ENCODE data around the gene CD151. TPM values are rescaled to one million over a fixed set of nuclear protein-coding genes. Genes with fewer than 3 reads are reported as not detected.
A peak's percentile ranks its signal among the peaks of the same experiment; 100 is the strongest.

CD151 gene
- 100 to 1,000 TPM; 277 to 794 (median 465) TPM for total RNA-seq

- no peak for TF ChIP-seq EP300 (IDR thresholded peaks at IDR 0.05)
- TF ChIP-seq POLR2AphosphoS5 (IDR thresholded peaks at IDR 0.05), result peak; percentile 31
- TF ChIP-seq, protein P1, sequence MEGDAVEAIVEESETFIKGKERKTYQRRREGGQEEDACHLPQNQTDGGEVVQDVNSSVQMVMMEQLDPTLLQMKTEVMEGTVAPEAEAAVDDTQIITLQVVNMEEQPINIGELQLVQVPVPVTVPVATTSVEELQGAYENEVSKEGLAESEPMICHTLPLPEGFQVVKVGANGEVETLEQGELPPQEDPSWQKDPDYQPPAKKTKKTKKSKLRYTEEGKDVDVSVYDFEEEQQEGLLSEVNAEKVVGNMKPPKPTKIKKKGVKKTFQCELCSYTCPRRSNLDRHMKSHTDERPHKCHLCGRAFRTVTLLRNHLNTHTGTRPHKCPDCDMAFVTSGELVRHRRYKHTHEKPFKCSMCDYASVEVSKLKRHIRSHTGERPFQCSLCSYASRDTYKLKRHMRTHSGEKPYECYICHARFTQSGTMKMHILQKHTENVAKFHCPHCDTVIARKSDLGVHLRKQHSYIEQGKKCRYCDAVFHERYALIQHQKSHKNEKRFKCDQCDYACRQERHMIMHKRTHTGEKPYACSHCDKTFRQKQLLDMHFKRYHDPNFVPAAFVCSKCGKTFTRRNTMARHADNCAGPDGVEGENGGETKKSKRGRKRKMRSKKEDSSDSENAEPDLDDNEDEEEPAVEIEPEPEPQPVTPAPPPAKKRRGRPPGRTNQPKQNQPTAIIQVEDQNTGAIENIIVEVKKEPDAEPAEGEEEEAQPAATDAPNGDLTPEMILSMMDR (IDR thresholded peaks at IDR 0.05), result peak in 1 of 4 experiments; percentile 30
- peak; percentile 68 for ATAC-seq
- peak within 1 kb of the TSS; percentile 73 to 87 for H3K4me3 ChIP-seq
Observed at GRCh38 chr11:832529-833113, at the start of gene CD151. Gene CD151 (plus strand): TSS chr11:832952. CDS start chr11:836070, 3,118 bp downstream.

GRCh38 chr11:783581-784015 lies 49.2 kb upstream of the CD151 start:
- no peak overlapping the region for H3K4me3 ChIP-seq

More at GRCh38 chr11:832529-833113, at the start of gene CD151:
- H3K36me3 ChIP-seq, result peaks cover 0 to 18% of the 10 kb centered on the region in 2 donors
- H3K27ac ChIP-seq, result peak within 1 kb of the TSS; percentile 66 to 89 (median 84)
- H3K27me3 ChIP-seq, result peaks cover 50% of the 10 kb centered on the region
- WGBS, 2 donors (ENCODE audit: low coverage in 1 of 2), result no CpG with 5 or more reads among the region's 67 CpGs
- no peaks in the 10 kb centered on the region for H3K9me3 ChIP-seq
- peaks cover 0 to 96% (median 46%) of the 10 kb centered on the region in 3 donors for H3K4me1 ChIP-seq

DNA sequence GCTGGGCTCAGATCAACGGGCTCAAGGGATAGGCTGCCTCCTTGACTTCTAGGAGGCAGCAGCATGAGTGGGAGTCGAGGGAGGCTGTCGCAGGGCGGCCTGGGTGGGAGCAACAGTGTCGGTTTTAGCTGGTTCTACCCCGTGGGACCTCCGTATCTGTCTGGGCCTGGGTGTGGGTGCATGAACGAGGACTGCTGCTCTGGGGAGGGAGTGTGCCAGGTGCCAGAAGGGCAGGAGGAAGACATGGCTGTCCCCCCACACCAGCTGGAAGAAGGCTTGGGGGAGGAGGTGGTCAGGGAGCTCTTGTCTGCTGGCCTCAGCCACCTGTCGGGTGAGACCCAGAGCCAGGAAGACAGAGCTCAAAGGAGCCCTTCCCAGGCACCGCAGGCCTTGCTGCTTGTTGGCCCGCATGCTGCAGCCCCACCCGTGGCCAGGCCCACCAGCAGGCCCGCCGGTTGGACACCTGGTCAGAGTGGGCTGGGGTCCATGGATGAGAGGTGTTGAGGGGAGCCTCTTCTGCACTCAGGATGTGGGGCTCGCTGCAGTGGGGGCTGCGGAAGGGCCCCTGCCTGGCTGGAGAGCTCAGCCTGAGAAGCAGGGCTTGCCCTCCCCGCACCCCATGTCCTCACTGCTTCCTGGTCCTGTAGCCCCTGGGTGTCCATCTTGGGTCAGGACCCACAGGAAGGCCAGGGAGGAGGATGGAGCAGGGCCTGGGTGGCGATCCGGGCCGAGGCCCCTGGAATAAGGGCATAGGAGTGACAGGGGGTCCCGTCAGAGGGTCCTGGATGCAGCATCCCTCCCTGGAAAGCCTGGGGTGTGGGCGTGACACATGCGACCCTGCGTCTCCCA lies 46.3 kb upstream of the CD151 start:
- no peak for ATAC-seq
- peaks cover 0 to 12% of the 10 kb centered on the region in 2 donors for H3K36me3 ChIP-seq
- H3K4me3 ChIP-seq, result no peak overlapping the region
- H3K27me3 ChIP-seq, result peaks cover 40% of the 10 kb centered on the region
- peaks cover 0 to 32% (median 3%) of the 10 kb centered on the region in 3 donors for H3K4me1 ChIP-seq
- 50 to 81% methylated on average over 1 to 3 of the region's 24 CpGs for WGBS, 2 donors (ENCODE audit: low coverage in 1 of 2)
- TF ChIP-seq EP300 (IDR thresholded peaks at IDR 0.05), result no peak
- TF ChIP-seq, protein P1 (IDR thresholded peaks at IDR 0.05), result no peak
- no peak for TF ChIP-seq POLR2AphosphoS5 (IDR thresholded peaks at IDR 0.05)
- TF ChIP-seq POLR2A (IDR thresholded peaks at IDR 0.05), result no peak
- H3K27ac ChIP-seq, result no peak overlapping the region
- H3K9me3 ChIP-seq, result no peaks in the 10 kb centered on the region

More at GRCh38 chr11:783581-784015, 49.2 kb upstream of the CD151 start:
- ATAC-seq, result peak; percentile 84
- TF ChIP-seq EP300 (IDR thresholded peaks at IDR 0.05) (no peak), POLR2AphosphoS5 (IDR thresholded peaks at IDR 0.05) (peak; percentile 57), POLR2A (IDR thresholded peaks at IDR 0.05) (no peak)
- TF ChIP-seq, protein P1 (IDR thresholded peaks at IDR 0.05), result peak in 3 of 4 experiments; percentile 53 to 71 (median 69)
- Histone ChIP-seq H3K4me1 (peaks cover 0 to 27% (median 0%) of the 10 kb centered on the region in 3 donors), H3K9me3 (no peaks in the 10 kb centered on the region), H3K27me3 (peaks cover 11% of the 10 kb centered on the region), H3K27ac (peak overlapping the region in 3 of 4 donors; percentile 22 to 39 (median 32)), H3K36me3 (peaks cover 0 to 16% of the 10 kb centered on the region in 2 donors)
- WGBS, 2 donors (ENCODE audit: low coverage in 1 of 2), result 5 to 40% methylated on average over 2 to 24 of the region's 24 CpGs

- H3K4me1 ChIP-seq, result peaks cover 0 to 32% (median 3%) of the 10 kb centered on the region in 3 donors
- no CpG with 5 or more reads among the region's 24 CpGs for WGBS, 2 donors (ENCODE audit: low coverage in 1 of 2)
Observed at GRCh38 chr11:787084-787675, 45.6 kb upstream of the CD151 start.

More at GRCh38 chr11:787084-787675, 45.6 kb upstream of the CD151 start:
- no peak for ATAC-seq
- Histone ChIP-seq H3K27me3 (peaks cover 42% of the 10 kb centered on the region), H3K27ac (no peak overlapping the region), H3K9me3 (no peaks in the 10 kb centered on the region), H3K36me3 (peaks cover 0 to 14% of the 10 kb centered on the region in 2 donors), H3K4me3 (no peak overlapping the region)
- TF ChIP-seq POLR2AphosphoS5 (IDR thresholded peaks at IDR 0.05) (no peak), POLR2A (IDR thresholded peaks at IDR 0.05) (no peak), EP300 (IDR thresholded peaks at IDR 0.05) (no peak)
- TF ChIP-seq, protein P1 (IDR thresholded peaks at IDR 0.05), result no peak

Measured in gastroesophageal sphincter (tissue), 4 donors.